SK-N-SH (cell line): ENCODE data around the gene ACSF3.

Source experiments
- FOSL2 ChIP-seq: IDR thresholded peaks from 2 replicates; pipeline ENCODE4 v1.4.0; 2012; ENCODE audit warnings: low read depth, mild to moderate bottlenecking, moderate library complexity, borderline replicate concordance
- IRF3 ChIP-seq: fragments of 150-350 bp; IDR thresholded peaks from 2 replicates; pipeline ENCODE4 v1.6.1; 2016; ENCODE audit warnings: mild to moderate bottlenecking, low read depth, low read length
- SMC3 ChIP-seq: IDR thresholded peaks from 2 replicates; pipeline ENCODE4 v1.6.1; 2012; ENCODE audit warnings: low read depth, low read length, improper control_type of control experiment
- TF ChIP-seq, protein P1 (sequence below): fragments of 200-600 bp; sonication (generic); IDR thresholded peaks from 2 replicates; pipeline ENCODE4 v1.6.1; 2017; ENCODE audit warnings: antibody characterized with exemption, mild to moderate bottlenecking, moderate library complexity

DNA sequence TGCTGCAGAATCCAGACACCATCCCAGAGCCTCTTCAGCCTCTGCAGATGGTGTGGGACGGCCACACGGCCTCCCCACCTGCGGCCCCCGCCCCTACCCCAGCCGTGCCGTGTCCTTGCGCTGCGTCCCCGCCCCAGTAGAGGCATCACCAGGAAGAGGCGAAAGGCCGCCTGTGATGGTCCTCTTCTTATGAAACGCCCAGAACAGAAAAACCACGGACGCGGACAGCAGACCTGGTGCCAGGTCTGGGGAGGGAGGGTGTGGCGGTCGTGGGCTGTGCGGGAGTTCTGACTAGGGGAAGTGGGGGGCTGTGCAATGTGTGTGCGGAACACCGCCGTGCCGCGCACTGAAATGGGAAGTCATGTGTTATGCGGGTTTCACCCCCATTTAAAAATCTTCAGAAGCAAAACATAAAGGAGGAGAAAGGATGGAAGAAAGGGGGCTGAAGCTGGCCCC is 25.5 kb downstream of the ACSF3 start:
- TF ChIP-seq, protein P1, sequence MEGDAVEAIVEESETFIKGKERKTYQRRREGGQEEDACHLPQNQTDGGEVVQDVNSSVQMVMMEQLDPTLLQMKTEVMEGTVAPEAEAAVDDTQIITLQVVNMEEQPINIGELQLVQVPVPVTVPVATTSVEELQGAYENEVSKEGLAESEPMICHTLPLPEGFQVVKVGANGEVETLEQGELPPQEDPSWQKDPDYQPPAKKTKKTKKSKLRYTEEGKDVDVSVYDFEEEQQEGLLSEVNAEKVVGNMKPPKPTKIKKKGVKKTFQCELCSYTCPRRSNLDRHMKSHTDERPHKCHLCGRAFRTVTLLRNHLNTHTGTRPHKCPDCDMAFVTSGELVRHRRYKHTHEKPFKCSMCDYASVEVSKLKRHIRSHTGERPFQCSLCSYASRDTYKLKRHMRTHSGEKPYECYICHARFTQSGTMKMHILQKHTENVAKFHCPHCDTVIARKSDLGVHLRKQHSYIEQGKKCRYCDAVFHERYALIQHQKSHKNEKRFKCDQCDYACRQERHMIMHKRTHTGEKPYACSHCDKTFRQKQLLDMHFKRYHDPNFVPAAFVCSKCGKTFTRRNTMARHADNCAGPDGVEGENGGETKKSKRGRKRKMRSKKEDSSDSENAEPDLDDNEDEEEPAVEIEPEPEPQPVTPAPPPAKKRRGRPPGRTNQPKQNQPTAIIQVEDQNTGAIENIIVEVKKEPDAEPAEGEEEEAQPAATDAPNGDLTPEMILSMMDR, result no peak
- no peak for TF ChIP-seq SMC3
- no peak for TF ChIP-seq IRF3
- no peak for TF ChIP-seq FOSL2
